ENCODE data around the gene CMSS1.

DNA sequence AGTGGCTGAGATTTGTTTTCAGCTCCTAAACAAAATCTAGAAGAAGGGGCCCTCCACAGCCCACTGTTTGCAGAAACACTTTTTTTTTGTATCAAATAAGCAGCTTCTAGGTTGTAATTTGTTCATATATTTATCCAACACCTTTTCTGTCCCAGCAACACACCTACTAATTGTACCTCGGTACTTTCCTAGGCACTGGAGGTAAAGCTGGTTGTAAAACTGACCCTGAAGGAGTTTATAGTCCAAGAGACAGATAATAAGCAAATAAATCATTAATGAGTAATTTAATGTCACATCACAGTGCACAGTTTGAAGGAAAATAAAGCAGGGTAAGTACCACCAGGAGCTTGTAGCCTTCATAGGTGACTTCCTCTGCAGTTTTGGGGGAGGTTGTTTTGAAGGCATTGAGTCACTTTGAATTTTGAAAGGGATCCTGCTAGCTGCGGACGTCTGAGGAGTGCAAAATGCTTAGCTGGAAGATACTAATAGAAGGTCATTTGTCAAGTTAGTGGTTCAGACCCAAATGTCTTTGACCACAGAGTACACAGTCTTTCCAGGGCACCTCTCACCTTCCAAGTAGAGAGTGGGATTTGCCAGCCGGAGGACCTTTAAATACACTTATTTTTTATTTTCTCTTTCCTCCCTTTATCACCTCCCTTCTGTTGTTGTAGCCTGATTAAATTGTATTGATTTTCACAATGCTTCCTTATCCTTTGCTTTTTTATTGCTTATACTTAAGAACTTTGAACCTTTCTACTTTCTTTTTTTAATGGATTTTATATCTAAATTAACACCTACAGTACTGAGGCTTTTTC lies 53.8 kb downstream of the CMSS1 start:
- TF ChIP-seq, protein P1, sequence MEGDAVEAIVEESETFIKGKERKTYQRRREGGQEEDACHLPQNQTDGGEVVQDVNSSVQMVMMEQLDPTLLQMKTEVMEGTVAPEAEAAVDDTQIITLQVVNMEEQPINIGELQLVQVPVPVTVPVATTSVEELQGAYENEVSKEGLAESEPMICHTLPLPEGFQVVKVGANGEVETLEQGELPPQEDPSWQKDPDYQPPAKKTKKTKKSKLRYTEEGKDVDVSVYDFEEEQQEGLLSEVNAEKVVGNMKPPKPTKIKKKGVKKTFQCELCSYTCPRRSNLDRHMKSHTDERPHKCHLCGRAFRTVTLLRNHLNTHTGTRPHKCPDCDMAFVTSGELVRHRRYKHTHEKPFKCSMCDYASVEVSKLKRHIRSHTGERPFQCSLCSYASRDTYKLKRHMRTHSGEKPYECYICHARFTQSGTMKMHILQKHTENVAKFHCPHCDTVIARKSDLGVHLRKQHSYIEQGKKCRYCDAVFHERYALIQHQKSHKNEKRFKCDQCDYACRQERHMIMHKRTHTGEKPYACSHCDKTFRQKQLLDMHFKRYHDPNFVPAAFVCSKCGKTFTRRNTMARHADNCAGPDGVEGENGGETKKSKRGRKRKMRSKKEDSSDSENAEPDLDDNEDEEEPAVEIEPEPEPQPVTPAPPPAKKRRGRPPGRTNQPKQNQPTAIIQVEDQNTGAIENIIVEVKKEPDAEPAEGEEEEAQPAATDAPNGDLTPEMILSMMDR (IDR thresholded peaks at IDR 0.05; ENCODE audit: insufficient read depth, low read length) = no peak
- no peak for TF ChIP-seq POLR2AphosphoS5 (IDR thresholded peaks at IDR 0.05; ENCODE audit: low read depth)
- no peak for TF ChIP-seq REST (IDR thresholded peaks at IDR 0.05; ENCODE audit: insufficient replicate concordance, low read depth)
